Spleen (tissue), 7 donors: Measurements from ENCODE around the gene PDE4B.

Source experiments
- CTCF ChIP-seq, 11 experiments: fragments of 200-600 bp in 7 of 11; fragments of 450-650 bp in 4 of 11; sonication (generic) in 4 of 11; IDR thresholded peaks in 8 of 11; conservative IDR thresholded peaks in 3 of 11; 1 replicate in 7 of 11; 2 replicates in 4 of 11; pipeline versions ENCODE4 v1.4.0 to v1.8.0; 2016 to 2021; ENCODE audit warnings: antibody characterized with exemption in 11 of 11, inconsistent platforms in 4 of 11, mild to moderate bottlenecking in 1 of 11
- POLR2AphosphoS5 ChIP-seq, 3 donors: sonication (generic); formaldehyde crosslinking; IDR thresholded peaks; one replicate each; pipeline ENCODE4 v1.5.1; 2017; ENCODE audit warnings: antibody characterized with exemption in 3 of 3
- donor health status: DM: no; HTN: no; CAD: no; lungs with moderate emphysema.
- donor health status: DM: no; HTN: no; CAD: no.
- donor health status: DM: no; HTN: no; CAD: no.

- TF ChIP-seq CTCF (IDR thresholded peaks at IDR 0.05 in 8 of 11, conservative IDR thresholded peaks at IDR 0.05 in 3 of 11): peak; percentile 81 to 96 (median 94)
- no peak for TF ChIP-seq POLR2AphosphoS5 (IDR thresholded peaks at IDR 0.05)
Measured at GRCh38 chr1:66242646-66243547, 450.2 kb downstream of the PDE4B start.
